OCI-LY3 (cell line): ENCODE results near the gene PASK.

ENCODE experiments used
- CTCF ChIP-seq: fragments of 200-600, 300-600 bp; sonication (generic); IDR thresholded peaks from 2 replicates; pipeline ENCODE4 v1.5.1; 2014; ENCODE audit warnings: antibody characterized with exemption, low read length, low read depth
- EZH2phosphoT487 ChIP-seq: fragments of 200-600 bp; shearing (Covaris generic); IDR thresholded peaks from 2 replicates; pipeline ENCODE4 v1.6.1; 2018; ENCODE audit warnings: antibody characterized with exemption, mixed run types, low read depth

DNA sequence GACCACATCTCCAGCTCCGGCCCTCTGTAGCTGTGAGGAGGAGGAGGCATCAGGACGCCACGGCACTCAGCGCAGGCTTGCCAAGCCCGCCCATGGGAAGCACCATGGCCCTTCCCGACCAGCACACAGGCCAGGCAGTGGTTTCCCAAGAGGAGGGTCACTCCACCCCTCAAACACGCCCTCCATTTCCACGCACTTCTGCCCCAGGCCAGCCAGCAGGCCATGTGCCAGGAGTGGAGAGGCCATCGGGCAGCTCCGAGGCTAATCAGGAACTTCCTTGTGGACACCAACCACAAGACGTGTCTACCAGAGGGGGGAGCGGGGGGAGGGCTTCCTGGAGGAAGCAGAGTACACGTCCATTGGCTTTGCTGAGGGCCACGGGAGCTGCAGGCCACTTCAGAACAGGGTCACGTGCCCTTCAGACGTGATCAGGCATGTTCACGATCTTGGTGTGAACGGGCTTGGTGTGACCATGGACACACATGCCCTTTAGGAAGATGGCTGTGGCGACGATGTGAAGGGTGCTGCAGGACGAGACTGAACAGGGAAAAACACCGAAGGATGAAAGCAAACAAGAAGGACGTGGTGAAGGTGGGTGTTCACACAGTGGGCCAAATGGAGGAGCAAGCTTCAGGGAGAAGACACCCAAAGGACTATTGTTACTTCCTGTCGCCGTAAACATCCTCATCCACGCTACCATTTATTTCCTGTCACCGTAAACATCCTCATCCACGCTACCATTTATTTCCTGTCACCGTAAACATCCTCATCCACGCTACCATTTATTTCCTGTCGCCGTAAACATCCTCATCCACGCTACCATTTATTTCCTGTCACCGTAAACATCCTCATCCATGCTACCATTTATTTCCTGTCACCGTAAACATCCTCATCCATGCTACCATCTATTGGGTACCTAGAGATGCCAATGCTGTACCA, 40.7 kb downstream of the PASK start:
- TF ChIP-seq CTCF: no peak
- no peak for TF ChIP-seq EZH2phosphoT487
